ENCODE data around the gene RAB40C. TPM values are rescaled to one million over a fixed set of nuclear protein-coding genes. Genes with fewer than 3 reads are reported as not detected.

Gene RAB40C
- total and polyA plus RNA-seq, 12 donors, result 9.1 to 32.0 (median 12.3) TPM

- peaks cover 0 to 6% (median 0%) of the 10 kb centered on the region in 9 donors for H3K4me1 ChIP-seq
- 68 to 78% methylated on average over 28 of the region's 28 CpGs for WGBS, 2 donors
- H3K36me3 ChIP-seq, result no peaks in the 10 kb centered on the region
- H3K27ac ChIP-seq, result no peak overlapping the region
- H3K4me3 ChIP-seq, result no peak overlapping the region
- DNase-seq (no peak), ATAC-seq (peak; percentile 51 to 88 (median 76))
- intact Hi-C loops (cut with DNase I), result no loop called here
- peak; percentile 52 to 80 (median 72) for TF ChIP-seq CTCF (IDR thresholded peaks at IDR 0.05)
- H3K9me3 ChIP-seq, result no peaks in the 10 kb centered on the region
- H3K27me3 ChIP-seq, result no peaks in the 10 kb centered on the region
Measured at GRCh38 chr16:610513-611381, 20.9 kb downstream of the RAB40C start.

- no peak overlapping the region for H3K4me3 ChIP-seq
- WGBS, 2 donors, result 96% methylated on average over 13 of the region's 13 CpGs
- H3K4me1 ChIP-seq, result peaks cover 0 to 6% (median 0%) of the 10 kb centered on the region in 9 donors
- no peak overlapping the region for H3K27ac ChIP-seq
- ATAC-seq (no peak), DNase-seq (no peak)
- no peak for TF ChIP-seq CTCF (IDR thresholded peaks at IDR 0.05)
- H3K36me3 ChIP-seq, result peaks cover 0 to 14% (median 0%) of the 10 kb centered on the region in 9 donors
- H3K27me3 ChIP-seq, result no peaks in the 10 kb centered on the region
- H3K9me3 ChIP-seq, result no peaks in the 10 kb centered on the region
- intact Hi-C loops (cut with DNase I), result no loop called here
Measured at GRCh38 chr16:615122-615521, 25.3 kb downstream of the RAB40C start.

GRCh38 chr16:616733-617586 is 27.1 kb downstream of the RAB40C start:
- no peaks in the 10 kb centered on the region for H3K4me1 ChIP-seq
- peaks cover 0 to 14% (median 0%) of the 10 kb centered on the region in 9 donors for H3K36me3 ChIP-seq
- no peak overlapping the region for H3K27ac ChIP-seq
- ATAC-seq (peak in 2 of 8 donors; percentile 47 to 58), DNase-seq (no peak)
- H3K9me3 ChIP-seq, result no peaks in the 10 kb centered on the region
- 93 to 95% methylated on average over 39 of the region's 39 CpGs for WGBS, 2 donors
- TF ChIP-seq CTCF (IDR thresholded peaks at IDR 0.05), result no peak
- no peak overlapping the region for H3K4me3 ChIP-seq
- intact Hi-C loops (cut with DNase I), result no loop called here
- no peaks in the 10 kb centered on the region for H3K27me3 ChIP-seq

GRCh38 chr16:617855-618254 is 28.0 kb downstream of the RAB40C start:
- ATAC-seq, result no peak
- intact Hi-C loops (cut with DNase I), result no loop called here
- Histone ChIP-seq H3K36me3 (peaks cover 0 to 14% (median 0%) of the 10 kb centered on the region in 9 donors), H3K4me1 (no peaks in the 10 kb centered on the region), H3K27ac (no peak overlapping the region), H3K4me3 (no peak overlapping the region), H3K9me3 (no peaks in the 10 kb centered on the region), H3K27me3 (no peaks in the 10 kb centered on the region)
- TF ChIP-seq CTCF (IDR thresholded peaks at IDR 0.05), result no peak
- DNase-seq, result no peak
- WGBS, 2 donors, result 92 to 93% methylated on average over 16 of the region's 16 CpGs
